ENCODE data around the gene NEK9.

GRCh38 chr14:75047506-75047905 is 79.3 kb downstream of the NEK9 start:
- no peak for TF ChIP-seq POLR2A (IDR thresholded peaks at IDR 0.05)
- TF ChIP-seq CTCF (IDR thresholded peaks at IDR 0.05) = no peak
- no peak for TF ChIP-seq EP300 (IDR thresholded peaks at IDR 0.05)
- TF ChIP-seq POLR2AphosphoS5 (IDR thresholded peaks at IDR 0.05) = no peak
